ENCODE measurements around the gene OTOS. TPM values are rescaled to one million over a fixed set of nuclear protein-coding genes. Genes with fewer than 3 reads are reported as not detected.

The OTOS gene
- total and polyA plus RNA-seq, 5 donors from 2014 or later, result not detected

GRCh38 chr2:240182476-240182875, 42.0 kb upstream of the OTOS start:
- Mint-ChIP-seq H3K4me3 (no peak overlapping the region), H3K27me3 (peaks cover 19% of the 10 kb centered on the region), H3K27ac (no peak overlapping the region), H3K9me3 (peaks cover 0 to 6% (median 0%) of the 10 kb centered on the region in 7 donors), H3K36me3 (no peaks in the 10 kb centered on the region), H3K4me1 (peaks cover 0 to 5% (median 0%) of the 10 kb centered on the region in 4 donors)
- Histone ChIP-seq H3K4me3 (ENCODE audit: low read depth, low read length) (no peak overlapping the region), H3K27ac (ENCODE audit: insufficient read depth, low read length, poor library complexity, severe bottlenecking) (no peak overlapping the region), H3K27me3 (ENCODE audit: control insufficient read depth, insufficient read depth, low read length) (no peaks in the 10 kb centered on the region), H3K36me3 (ENCODE audit: control insufficient read depth, insufficient read depth, low read length) (no peaks in the 10 kb centered on the region), H3K4me1 (ENCODE audit: control insufficient read depth, insufficient read depth, low read length, poor library complexity, severe bottlenecking) (no peaks in the 10 kb centered on the region), H3K9me3 (ENCODE audit: control insufficient read depth in 2 of 2, low read length in 2 of 2) (peaks cover 0 to 2% of the 10 kb centered on the region in 2 experiments)
- ATAC-seq (ENCODE audit: low read depth in 2 of 2) (no peak), DNase-seq (no peak)

- H3K4me3 Mint-ChIP-seq, result no peak overlapping the region
- no peak for ATAC-seq (ENCODE audit: low read depth in 2 of 2)
- Histone ChIP-seq H3K4me1 (ENCODE audit: control insufficient read depth, insufficient read depth, low read length, poor library complexity, severe bottlenecking) (no peaks in the 10 kb centered on the region), H3K9me3 (ENCODE audit: control insufficient read depth in 2 of 2, low read length in 2 of 2) (no peaks in the 10 kb centered on the region), H3K4me3 (ENCODE audit: low read depth, low read length) (no peak overlapping the region), H3K27ac (ENCODE audit: insufficient read depth, low read length, poor library complexity, severe bottlenecking) (no peak overlapping the region), H3K27me3 (ENCODE audit: control insufficient read depth, insufficient read depth, low read length) (no peaks in the 10 kb centered on the region), H3K36me3 (ENCODE audit: control insufficient read depth, insufficient read depth, low read length) (no peaks in the 10 kb centered on the region)
- DNase-seq, result no peak
- H3K27me3 Mint-ChIP-seq, result peaks cover 21% of the 10 kb centered on the region
- H3K27ac Mint-ChIP-seq, result no peak overlapping the region
- no peaks in the 10 kb centered on the region for H3K36me3 Mint-ChIP-seq
- peaks cover 0 to 6% (median 0%) of the 10 kb centered on the region in 7 donors for H3K9me3 Mint-ChIP-seq
- peaks cover 0 to 5% (median 0%) of the 10 kb centered on the region in 4 donors for H3K4me1 Mint-ChIP-seq
Measured at GRCh38 chr2:240182001-240182400, 41.5 kb upstream of the OTOS start.

- peaks cover 28% of the 10 kb centered on the region for H3K27me3 Mint-ChIP-seq
- no peaks in the 10 kb centered on the region for H3K36me3 Mint-ChIP-seq
Measured at GRCh38 chr2:240179941-240180666, 39.6 kb upstream of the OTOS start.

GRCh38 chr2:240179186-240179815, 38.8 kb upstream of the OTOS start:
- H3K9me3 ChIP-seq (ENCODE audit: control insufficient read depth in 2 of 2, low read length in 2 of 2), result no peaks in the 10 kb centered on the region
- Mint-ChIP-seq H3K4me3 (no peak overlapping the region), H3K36me3 (no peaks in the 10 kb centered on the region), H3K27me3 (peaks cover 28% of the 10 kb centered on the region), H3K9me3 (peaks cover 0 to 1% (median 0%) of the 10 kb centered on the region in 7 donors), H3K4me1 (peaks cover 0 to 5% (median 0%) of the 10 kb centered on the region in 4 donors), H3K27ac (no peak overlapping the region)
- ATAC-seq (ENCODE audit: low read depth in 2 of 2) (no peak), DNase-seq (no peak)
- no peaks in the 10 kb centered on the region for H3K4me1 ChIP-seq (ENCODE audit: control insufficient read depth, insufficient read depth, low read length, poor library complexity, severe bottlenecking)
- no peaks in the 10 kb centered on the region for H3K27me3 ChIP-seq (ENCODE audit: control insufficient read depth, insufficient read depth, low read length)
- H3K4me3 ChIP-seq (ENCODE audit: low read depth, low read length), result no peak overlapping the region
- no peaks in the 10 kb centered on the region for H3K36me3 ChIP-seq (ENCODE audit: control insufficient read depth, insufficient read depth, low read length)
- H3K27ac ChIP-seq (ENCODE audit: insufficient read depth, low read length, poor library complexity, severe bottlenecking), result no peak overlapping the region

More at GRCh38 chr2:240179941-240180666, 39.6 kb upstream of the OTOS start:
- H3K27ac Mint-ChIP-seq, result no peak overlapping the region
- H3K27ac ChIP-seq (ENCODE audit: insufficient read depth, low read length, poor library complexity, severe bottlenecking), result no peak overlapping the region
- no peaks in the 10 kb centered on the region for H3K27me3 ChIP-seq (ENCODE audit: control insufficient read depth, insufficient read depth, low read length)
- H3K9me3 Mint-ChIP-seq, result peaks cover 0 to 3% (median 0%) of the 10 kb centered on the region in 7 donors
- H3K4me1 ChIP-seq (ENCODE audit: control insufficient read depth, insufficient read depth, low read length, poor library complexity, severe bottlenecking), result no peaks in the 10 kb centered on the region
- peaks cover 0 to 5% (median 0%) of the 10 kb centered on the region in 4 donors for H3K4me1 Mint-ChIP-seq
- no peaks in the 10 kb centered on the region for H3K9me3 ChIP-seq (ENCODE audit: control insufficient read depth in 2 of 2, low read length in 2 of 2)
- H3K4me3 ChIP-seq (ENCODE audit: low read depth, low read length), result no peak overlapping the region
- no peaks in the 10 kb centered on the region for H3K36me3 ChIP-seq (ENCODE audit: control insufficient read depth, insufficient read depth, low read length)
- DNase-seq (no peak), ATAC-seq (ENCODE audit: low read depth in 2 of 2) (no peak)
- no peak overlapping the region for H3K4me3 Mint-ChIP-seq

- Mint-ChIP-seq H3K36me3 (no peaks in the 10 kb centered on the region), H3K4me3 (no peak overlapping the region), H3K27ac (no peak overlapping the region), H3K4me1 (peaks cover 0 to 5% (median 0%) of the 10 kb centered on the region in 4 donors), H3K9me3 (no peaks in the 10 kb centered on the region), H3K27me3 (peaks cover 33% of the 10 kb centered on the region)
- Histone ChIP-seq H3K27me3 (ENCODE audit: control insufficient read depth, insufficient read depth, low read length) (no peaks in the 10 kb centered on the region), H3K27ac (ENCODE audit: insufficient read depth, low read length, poor library complexity, severe bottlenecking) (no peak overlapping the region), H3K4me3 (ENCODE audit: low read depth, low read length) (no peak overlapping the region), H3K9me3 (ENCODE audit: control insufficient read depth in 2 of 2, low read length in 2 of 2) (no peaks in the 10 kb centered on the region), H3K36me3 (ENCODE audit: control insufficient read depth, insufficient read depth, low read length) (no peaks in the 10 kb centered on the region), H3K4me1 (ENCODE audit: control insufficient read depth, insufficient read depth, low read length, poor library complexity, severe bottlenecking) (no peaks in the 10 kb centered on the region)
- DNase-seq, result no peak
- no peak for ATAC-seq (ENCODE audit: low read depth in 2 of 2)
Measured at GRCh38 chr2:240178564-240178963, 38.1 kb upstream of the OTOS start.

- Mint-ChIP-seq H3K4me3 (no peak overlapping the region), H3K4me1 (no peaks in the 10 kb centered on the region), H3K9me3 (no peaks in the 10 kb centered on the region), H3K36me3 (no peaks in the 10 kb centered on the region), H3K27me3 (peaks cover 20% of the 10 kb centered on the region), H3K27ac (no peak overlapping the region)
- no peaks in the 10 kb centered on the region for H3K36me3 ChIP-seq (ENCODE audit: control insufficient read depth, insufficient read depth, low read length)
- H3K9me3 ChIP-seq (ENCODE audit: control insufficient read depth in 2 of 2, low read length in 2 of 2), result no peaks in the 10 kb centered on the region
- H3K27me3 ChIP-seq (ENCODE audit: control insufficient read depth, insufficient read depth, low read length), result peaks cover 4% of the 10 kb centered on the region
- no peak overlapping the region for H3K4me3 ChIP-seq (ENCODE audit: low read depth, low read length)
- DNase-seq, result no peak
- no peak for ATAC-seq (ENCODE audit: low read depth in 2 of 2)
- H3K4me1 ChIP-seq (ENCODE audit: control insufficient read depth, insufficient read depth, low read length, poor library complexity, severe bottlenecking), result no peaks in the 10 kb centered on the region
- H3K27ac ChIP-seq (ENCODE audit: insufficient read depth, low read length, poor library complexity, severe bottlenecking), result no peak overlapping the region
Measured at GRCh38 chr2:240174496-240174895, 34.0 kb upstream of the OTOS start.

- Histone ChIP-seq H3K36me3 (ENCODE audit: control insufficient read depth, insufficient read depth, low read length) (no peaks in the 10 kb centered on the region), H3K27me3 (ENCODE audit: control insufficient read depth, insufficient read depth, low read length) (peaks cover 4% of the 10 kb centered on the region), H3K27ac (ENCODE audit: insufficient read depth, low read length, poor library complexity, severe bottlenecking) (no peak overlapping the region), H3K9me3 (ENCODE audit: control insufficient read depth in 2 of 2, low read length in 2 of 2) (no peaks in the 10 kb centered on the region), H3K4me3 (ENCODE audit: low read depth, low read length) (no peak overlapping the region), H3K4me1 (ENCODE audit: control insufficient read depth, insufficient read depth, low read length, poor library complexity, severe bottlenecking) (no peaks in the 10 kb centered on the region)
- H3K4me3 Mint-ChIP-seq, result no peak overlapping the region
- H3K27ac Mint-ChIP-seq, result peak overlapping the region in 1 of 3 donors; percentile 8
- no peaks in the 10 kb centered on the region for H3K4me1 Mint-ChIP-seq
- no peaks in the 10 kb centered on the region for H3K9me3 Mint-ChIP-seq
- DNase-seq (no peak), ATAC-seq (ENCODE audit: low read depth in 2 of 2) (no peak)
- H3K36me3 Mint-ChIP-seq, result no peaks in the 10 kb centered on the region
- H3K27me3 Mint-ChIP-seq, result peaks cover 14% of the 10 kb centered on the region
Measured at GRCh38 chr2:240172071-240172895, 31.8 kb upstream of the OTOS start.
